ENCODE data around the gene INPP5K.
"Not testable (repeated sequence)": the region's sequence is repeated elsewhere in the genome, so short reads cannot be mapped to it uniquely, and the experiment has no call there.

Gene INPP5K

GRCh38 chr17:1546292-1546922 lies 30.0 kb upstream of the INPP5K start:
- no peak for DNase-seq

GRCh38 chr17:1545618-1546017 lies 29.2 kb upstream of the INPP5K start:
- no peak for DNase-seq

GRCh38 chr17:1542316-1542715 lies 25.9 kb upstream of the INPP5K start:
- DNase-seq = no peak

- no peak for DNase-seq
Observed at GRCh38 chr17:1541367-1541904, 25.0 kb upstream of the INPP5K start.

GRCh38 chr17:1539811-1540210 lies 23.4 kb upstream of the INPP5K start:
- DNase-seq = no peak

- DNase-seq = no peak
Observed at GRCh38 chr17:1535737-1536136, 19.3 kb upstream of the INPP5K start.

GRCh38 chr17:1533661-1534325 lies 17.4 kb upstream of the INPP5K start:
- no peak for DNase-seq

- DNase-seq = peak in 1 of 2 experiments; percentile 15
Observed at GRCh38 chr17:1532836-1533602, 16.6 kb upstream of the INPP5K start.

- DNase-seq = no peak
Observed at GRCh38 chr17:1529863-1530262, 13.5 kb upstream of the INPP5K start.

- not testable (repeated sequence) for DNase-seq
Observed at GRCh38 chr17:1526876-1527275, 10.5 kb upstream of the INPP5K start.

GRCh38 chr17:1522626-1523025 lies 6.2 kb upstream of the INPP5K start:
- DNase-seq = no peak

- peak; percentile 17 to 48 for DNase-seq
Observed at GRCh38 chr17:1521086-1521640, 4.8 kb upstream of the INPP5K start.

GRCh38 chr17:1519678-1520077 lies 3.3 kb upstream of the INPP5K start:
- DNase-seq = no peak

GRCh38 chr17:1518410-1518809 lies 2.0 kb upstream of the INPP5K start:
- DNase-seq = no peak

- DNase-seq = peak; percentile 17 to 65
Observed at GRCh38 chr17:1515640-1516387, 598 bp downstream of the INPP5K start.

GRCh38 chr17:1512351-1512750 lies 4.1 kb downstream of the INPP5K start:
- no peak for DNase-seq

- DNase-seq = no peak
Observed at GRCh38 chr17:1511756-1512321, 4.6 kb downstream of the INPP5K start.

GRCh38 chr17:1511290-1511689 lies 5.1 kb downstream of the INPP5K start:
- no peak for DNase-seq

GRCh38 chr17:1509290-1509881 lies 7.0 kb downstream of the INPP5K start:
- DNase-seq = no peak

- DNase-seq = not testable (repeated sequence)
Observed at GRCh38 chr17:1508709-1509108, 7.7 kb downstream of the INPP5K start.

GRCh38 chr17:1506649-1507267 lies 9.7 kb downstream of the INPP5K start:
- no peak for DNase-seq

All from NCI-H524 (cell line).